ENCODE measurements around the gene GNAQ. TPM values are rescaled to one million over a fixed set of nuclear protein-coding genes. Genes with fewer than 3 reads are reported as not detected.

The GNAQ gene
- total and polyA plus RNA-seq, 8 donors = 55.5 to 95.5 (median 62.8) TPM

- intact Hi-C loops (cut with DNase I) = no loop called here
These were observed 31.4 kb downstream of the GNAQ start for GRCh38 chr9:78000221-78000620.

DNA sequence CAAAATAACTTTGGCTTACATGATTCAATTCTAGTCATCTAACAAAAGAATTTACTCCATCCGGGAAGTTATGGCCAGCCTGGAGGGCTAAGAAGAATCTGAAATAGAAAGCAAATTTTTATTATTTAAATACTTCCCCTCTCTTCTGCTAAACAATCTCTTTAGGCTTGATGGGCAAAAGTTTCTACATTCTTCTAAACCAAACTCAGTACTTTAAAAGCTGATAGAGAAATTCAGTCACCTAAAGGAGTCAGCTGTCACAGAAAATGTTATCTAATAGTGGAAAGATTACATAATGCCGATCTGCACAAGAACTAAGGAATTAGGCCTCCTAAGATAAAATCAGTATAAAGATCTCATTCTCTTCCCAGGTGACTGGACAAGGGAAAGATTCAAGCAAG lies 32.4 kb downstream of the GNAQ start:
- no peak overlapping the region for H3K4me3 ChIP-seq
- H3K4me1 ChIP-seq = peaks cover 10 to 76% of the 10 kb centered on the region in 2 donors
- DNase-seq = no peak
- H3K9me3 ChIP-seq = no peaks in the 10 kb centered on the region
- peak overlapping the region; percentile 49 to 63 for H3K27ac ChIP-seq
- ATAC-seq = no peak
- H3K36me3 ChIP-seq = no peaks in the 10 kb centered on the region
- TF ChIP-seq CTCF (IDR thresholded peaks at IDR 0.05) = no peak
- intact Hi-C loops (cut with DNase I) = no loop called here
- no peaks in the 10 kb centered on the region for H3K27me3 ChIP-seq

More at GRCh38 chr9:78000221-78000620, 31.4 kb downstream of the GNAQ start:
- Histone ChIP-seq H3K4me1 (peaks cover 10 to 86% of the 10 kb centered on the region in 2 donors), H3K27ac (peak overlapping the region in 1 of 2 donors; percentile 63), H3K4me3 (no peak overlapping the region), H3K27me3 (no peaks in the 10 kb centered on the region), H3K9me3 (no peaks in the 10 kb centered on the region), H3K36me3 (no peaks in the 10 kb centered on the region)
- TF ChIP-seq CTCF (IDR thresholded peaks at IDR 0.05) = no peak
- no peak for ATAC-seq
- no peak for DNase-seq

DNA sequence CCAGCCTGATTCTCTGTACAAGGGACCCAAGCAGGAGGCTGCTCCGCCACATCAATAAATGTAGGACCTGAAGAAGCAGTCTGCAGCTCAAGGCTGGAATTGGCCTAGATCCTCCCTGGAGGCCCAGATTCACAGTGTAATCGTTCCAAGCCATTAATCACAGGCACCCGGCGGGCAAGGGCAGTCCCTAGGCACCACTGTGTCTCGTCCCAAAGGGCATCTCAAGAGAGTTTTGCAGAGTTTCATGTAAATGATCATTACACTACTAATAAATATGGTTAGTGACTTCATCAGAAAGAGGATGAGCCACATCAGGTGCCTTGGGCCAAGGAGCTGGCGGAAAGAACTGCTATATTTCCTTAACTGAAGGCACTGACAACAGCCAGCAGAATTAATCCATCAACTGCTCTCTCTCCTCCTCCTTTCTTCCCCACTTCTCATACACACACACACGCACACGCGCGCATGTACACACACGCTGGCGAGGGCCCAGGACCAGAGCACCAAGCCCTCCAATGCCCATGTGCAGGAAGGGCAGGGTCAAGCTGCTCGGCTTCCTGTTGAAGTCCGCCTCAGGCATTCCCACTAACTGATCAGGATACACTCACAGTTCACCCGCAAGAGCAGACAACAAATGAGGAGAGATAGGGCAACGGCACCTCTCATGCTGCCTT lies 33.9 kb downstream of the GNAQ start:
- H3K4me1 ChIP-seq = peaks cover 10 to 63% of the 10 kb centered on the region in 2 donors
- H3K4me3 ChIP-seq = no peak overlapping the region
- no peak for TF ChIP-seq CTCF (IDR thresholded peaks at IDR 0.05)
- no peaks in the 10 kb centered on the region for H3K9me3 ChIP-seq
- H3K27ac ChIP-seq = peak overlapping the region in 1 of 2 donors; percentile 63
- DNase-seq (peak in 2 of 4 donors; percentile 39 to 72), ATAC-seq (peak; percentile 34)
- no peaks in the 10 kb centered on the region for H3K27me3 ChIP-seq
- H3K36me3 ChIP-seq = no peaks in the 10 kb centered on the region
- intact Hi-C loops (cut with DNase I) = no loop called here

GRCh38 chr9:77996696-77997095 lies 34.9 kb downstream of the GNAQ start:
- DNase-seq (no peak), ATAC-seq (no peak)
- H3K27ac ChIP-seq = peak overlapping the region in 1 of 2 donors; percentile 63
- intact Hi-C loops (cut with DNase I) = no loop called here
- no peak for TF ChIP-seq CTCF (IDR thresholded peaks at IDR 0.05)
- no peaks in the 10 kb centered on the region for H3K9me3 ChIP-seq
- H3K27me3 ChIP-seq = no peaks in the 10 kb centered on the region
- H3K36me3 ChIP-seq = no peaks in the 10 kb centered on the region
- H3K4me1 ChIP-seq = peaks cover 10 to 56% of the 10 kb centered on the region in 2 donors
- H3K4me3 ChIP-seq = no peak overlapping the region

GRCh38 chr9:77991191-77991590 lies 40.4 kb downstream of the GNAQ start:
- no peak for TF ChIP-seq CTCF (IDR thresholded peaks at IDR 0.05)
- no peak overlapping the region for H3K4me3 ChIP-seq
- peaks cover 8 to 55% of the 10 kb centered on the region in 2 donors for H3K4me1 ChIP-seq
- no peaks in the 10 kb centered on the region for H3K27me3 ChIP-seq
- DNase-seq = no peak
- no peaks in the 10 kb centered on the region for H3K36me3 ChIP-seq
- ATAC-seq = no peak
- no peak overlapping the region for H3K27ac ChIP-seq
- intact Hi-C loops (cut with DNase I) = no loop called here
- no peaks in the 10 kb centered on the region for H3K9me3 ChIP-seq
